Activated naive CD8-positive, alpha-beta T cell treated with anti-CD3 and anti-CD28 coated beads for 36 hours (primary cell): ENCODE data around the gene NTF3. TPM values are rescaled to one million over a fixed set of nuclear protein-coding genes. Genes with fewer than 3 reads are reported as not detected.

ENCODE experiments used
- DNase-seq: peaks from one replicate; pipeline ENCODE4 v3.0.0; 2021
- H3K27ac Mint-ChIP-seq: one replicate; pipeline ENCODE4 v1.8.0; 2022; ENCODE audit warnings: mild to moderate bottlenecking, moderate library complexity, mixed read lengths
- H3K27me3 Mint-ChIP-seq: one replicate; pipeline ENCODE4 v1.8.0; 2022; ENCODE audit warnings: mild to moderate bottlenecking, mixed read lengths
- H3K36me3 Mint-ChIP-seq: one replicate; pipeline ENCODE4 v1.8.0; 2021; ENCODE audit warnings: mild to moderate bottlenecking, mixed read lengths
- H3K4me1 Mint-ChIP-seq: one replicate; pipeline ENCODE4 v1.8.0; 2021; ENCODE audit warnings: mixed read lengths
- H3K4me3 Mint-ChIP-seq: one replicate; pipeline ENCODE4 v1.8.0; 2022; ENCODE audit warnings: mild to moderate bottlenecking, moderate library complexity, mixed read lengths
- H3K9me3 Mint-ChIP-seq: one replicate; pipeline ENCODE4 v1.8.0; 2022; ENCODE audit warnings: mixed read lengths
- total RNA-seq, 2 experiments: library from RNA; stranded (reverse); gene quantifications; one replicate each; pipeline ENCODE4 v1.2.3, GENCODE V29; 2021

The NTF3 gene
- total RNA-seq, 2 experiments from 2014 or later = not detected

GRCh38 chr12:5515458-5515857, 83.5 kb downstream of the NTF3 start:
- H3K4me3 Mint-ChIP-seq = no peak overlapping the region
- no peaks in the 10 kb centered on the region for H3K9me3 Mint-ChIP-seq
- no peak for DNase-seq
- H3K27ac Mint-ChIP-seq = no peak overlapping the region
- peaks cover 10% of the 10 kb centered on the region for H3K27me3 Mint-ChIP-seq
- H3K36me3 Mint-ChIP-seq = no peaks in the 10 kb centered on the region
- H3K4me1 Mint-ChIP-seq = no peaks in the 10 kb centered on the region

- H3K36me3 Mint-ChIP-seq = no peaks in the 10 kb centered on the region
Observed at GRCh38 chr12:5516371-5517241, 84.7 kb downstream of the NTF3 start.

GRCh38 chr12:5518584-5519365, 86.9 kb downstream of the NTF3 start:
- no peak for DNase-seq
- Mint-ChIP-seq H3K27me3 (no peaks in the 10 kb centered on the region), H3K4me1 (no peaks in the 10 kb centered on the region), H3K4me3 (no peak overlapping the region), H3K9me3 (no peaks in the 10 kb centered on the region), H3K27ac (no peak overlapping the region), H3K36me3 (no peaks in the 10 kb centered on the region)

More at GRCh38 chr12:5516371-5517241, 84.7 kb downstream of the NTF3 start:
- Mint-ChIP-seq H3K27me3 (no peaks in the 10 kb centered on the region), H3K4me3 (no peak overlapping the region), H3K9me3 (no peaks in the 10 kb centered on the region), H3K27ac (no peak overlapping the region), H3K4me1 (no peaks in the 10 kb centered on the region)
- no peak for DNase-seq

- DNase-seq = no peak
- H3K9me3 Mint-ChIP-seq = no peaks in the 10 kb centered on the region
- H3K27ac Mint-ChIP-seq = no peak overlapping the region
- no peaks in the 10 kb centered on the region for H3K27me3 Mint-ChIP-seq
- H3K36me3 Mint-ChIP-seq = no peaks in the 10 kb centered on the region
- H3K4me3 Mint-ChIP-seq = no peak overlapping the region
- no peaks in the 10 kb centered on the region for H3K4me1 Mint-ChIP-seq
Observed at GRCh38 chr12:5520037-5520436, 88.1 kb downstream of the NTF3 start.

- DNase-seq = no peak
- H3K27ac Mint-ChIP-seq = no peak overlapping the region
- no peak overlapping the region for H3K4me3 Mint-ChIP-seq
- no peaks in the 10 kb centered on the region for H3K27me3 Mint-ChIP-seq
- H3K9me3 Mint-ChIP-seq = no peaks in the 10 kb centered on the region
- H3K36me3 Mint-ChIP-seq = no peaks in the 10 kb centered on the region
- no peaks in the 10 kb centered on the region for H3K4me1 Mint-ChIP-seq
Observed at GRCh38 chr12:5520831-5521230, 88.9 kb downstream of the NTF3 start.

GRCh38 chr12:5521456-5522325, 89.8 kb downstream of the NTF3 start:
- no peaks in the 10 kb centered on the region for H3K36me3 Mint-ChIP-seq
- no peak for DNase-seq
- no peaks in the 10 kb centered on the region for H3K9me3 Mint-ChIP-seq
- no peak overlapping the region for H3K27ac Mint-ChIP-seq
- H3K4me3 Mint-ChIP-seq = no peak overlapping the region
- H3K4me1 Mint-ChIP-seq = no peaks in the 10 kb centered on the region
- no peaks in the 10 kb centered on the region for H3K27me3 Mint-ChIP-seq

- Mint-ChIP-seq H3K9me3 (no peaks in the 10 kb centered on the region), H3K36me3 (no peaks in the 10 kb centered on the region), H3K4me3 (no peak overlapping the region), H3K27me3 (no peaks in the 10 kb centered on the region), H3K4me1 (no peaks in the 10 kb centered on the region), H3K27ac (no peak overlapping the region)
- no peak for DNase-seq
Observed at GRCh38 chr12:5522432-5523335, 90.8 kb downstream of the NTF3 start.

- no peaks in the 10 kb centered on the region for H3K9me3 Mint-ChIP-seq
- H3K27ac Mint-ChIP-seq = no peak overlapping the region
- no peaks in the 10 kb centered on the region for H3K36me3 Mint-ChIP-seq
- H3K4me1 Mint-ChIP-seq = no peaks in the 10 kb centered on the region
- H3K4me3 Mint-ChIP-seq = no peak overlapping the region
- H3K27me3 Mint-ChIP-seq = no peaks in the 10 kb centered on the region
- no peak for DNase-seq
Observed at GRCh38 chr12:5523396-5524115, 91.6 kb downstream of the NTF3 start.

GRCh38 chr12:5524116-5524768, 92.3 kb downstream of the NTF3 start:
- DNase-seq = no peak

GRCh38 chr12:5524769-5525436, 93.0 kb downstream of the NTF3 start:
- H3K27ac Mint-ChIP-seq = no peak overlapping the region
- peaks cover 4% of the 10 kb centered on the region for H3K27me3 Mint-ChIP-seq
- H3K36me3 Mint-ChIP-seq = no peaks in the 10 kb centered on the region
- H3K9me3 Mint-ChIP-seq = no peaks in the 10 kb centered on the region
- no peak for DNase-seq
- H3K4me3 Mint-ChIP-seq = no peak overlapping the region
- H3K4me1 Mint-ChIP-seq = no peaks in the 10 kb centered on the region

More at GRCh38 chr12:5524116-5524768, 92.3 kb downstream of the NTF3 start:
- no peaks in the 10 kb centered on the region for H3K9me3 Mint-ChIP-seq
- H3K36me3 Mint-ChIP-seq = no peaks in the 10 kb centered on the region
- H3K27ac Mint-ChIP-seq = no peak overlapping the region
- H3K4me3 Mint-ChIP-seq = no peak overlapping the region
- peaks cover 1% of the 10 kb centered on the region for H3K27me3 Mint-ChIP-seq
- no peaks in the 10 kb centered on the region for H3K4me1 Mint-ChIP-seq

GRCh38 chr12:5525783-5526367, 94.0 kb downstream of the NTF3 start:
- H3K27ac Mint-ChIP-seq = no peak overlapping the region
- no peak for DNase-seq
- no peaks in the 10 kb centered on the region for H3K4me1 Mint-ChIP-seq
- H3K4me3 Mint-ChIP-seq = no peak overlapping the region
- no peaks in the 10 kb centered on the region for H3K36me3 Mint-ChIP-seq
- peaks cover 8% of the 10 kb centered on the region for H3K27me3 Mint-ChIP-seq
- no peaks in the 10 kb centered on the region for H3K9me3 Mint-ChIP-seq

GRCh38 chr12:5533368-5533767, 101.5 kb downstream of the NTF3 start:
- Mint-ChIP-seq H3K9me3 (peaks cover 2% of the 10 kb centered on the region), H3K27me3 (peaks cover 34% of the 10 kb centered on the region)

More at GRCh38 chr12:5533368-5533767, 101.5 kb downstream of the NTF3 start:
- H3K36me3 Mint-ChIP-seq = no peaks in the 10 kb centered on the region
- H3K27ac Mint-ChIP-seq = no peak overlapping the region
- no peak for DNase-seq
- no peak overlapping the region for H3K4me3 Mint-ChIP-seq
- H3K4me1 Mint-ChIP-seq = no peaks in the 10 kb centered on the region
